Lower leg skin (tissue), 3 donors: ENCODE measurements around the gene TYROBP.

Experiments
- POLR2A ChIP-seq, 2 donors: fragments of 450-650 bp; IDR thresholded peaks; one replicate each; pipeline ENCODE4 v1.6.1; 2016 to 2017; ENCODE audit warnings: antibody characterized with exemption in 2 of 2, mild to moderate bottlenecking in 1 of 2, moderate library complexity in 1 of 2
- TF ChIP-seq, protein P1 (sequence below), 3 donors: fragments of 450-650 bp; IDR thresholded peaks; one replicate each; pipeline ENCODE4 v1.5.1; 2016; ENCODE audit warnings: antibody characterized with exemption in 3 of 3, mild to moderate bottlenecking in 3 of 3, moderate library complexity in 2 of 3

DNA sequence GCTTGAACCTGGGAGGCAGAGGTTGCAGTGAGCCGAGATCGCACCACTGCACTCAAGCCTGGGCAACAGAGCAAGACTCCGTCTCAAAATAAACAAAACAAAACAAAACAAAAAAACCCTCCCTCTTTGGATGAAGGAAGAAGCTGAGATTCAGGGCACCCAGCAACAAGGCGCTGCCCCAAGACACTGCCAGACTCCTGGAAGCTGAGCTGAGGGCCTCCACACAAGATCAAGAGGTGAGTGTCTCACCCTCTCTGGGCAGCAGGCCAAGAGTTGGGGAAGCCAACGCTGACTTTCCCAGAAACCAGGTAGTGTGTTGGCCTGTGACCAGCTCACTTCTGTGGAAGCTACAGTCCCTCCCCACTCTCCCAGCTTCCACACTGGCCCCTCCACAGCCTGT, 3.7 kb upstream of the TYROBP start:
- TF ChIP-seq, protein P1, sequence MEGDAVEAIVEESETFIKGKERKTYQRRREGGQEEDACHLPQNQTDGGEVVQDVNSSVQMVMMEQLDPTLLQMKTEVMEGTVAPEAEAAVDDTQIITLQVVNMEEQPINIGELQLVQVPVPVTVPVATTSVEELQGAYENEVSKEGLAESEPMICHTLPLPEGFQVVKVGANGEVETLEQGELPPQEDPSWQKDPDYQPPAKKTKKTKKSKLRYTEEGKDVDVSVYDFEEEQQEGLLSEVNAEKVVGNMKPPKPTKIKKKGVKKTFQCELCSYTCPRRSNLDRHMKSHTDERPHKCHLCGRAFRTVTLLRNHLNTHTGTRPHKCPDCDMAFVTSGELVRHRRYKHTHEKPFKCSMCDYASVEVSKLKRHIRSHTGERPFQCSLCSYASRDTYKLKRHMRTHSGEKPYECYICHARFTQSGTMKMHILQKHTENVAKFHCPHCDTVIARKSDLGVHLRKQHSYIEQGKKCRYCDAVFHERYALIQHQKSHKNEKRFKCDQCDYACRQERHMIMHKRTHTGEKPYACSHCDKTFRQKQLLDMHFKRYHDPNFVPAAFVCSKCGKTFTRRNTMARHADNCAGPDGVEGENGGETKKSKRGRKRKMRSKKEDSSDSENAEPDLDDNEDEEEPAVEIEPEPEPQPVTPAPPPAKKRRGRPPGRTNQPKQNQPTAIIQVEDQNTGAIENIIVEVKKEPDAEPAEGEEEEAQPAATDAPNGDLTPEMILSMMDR (IDR thresholded peaks at IDR 0.05): no peak
- no peak for TF ChIP-seq POLR2A (IDR thresholded peaks at IDR 0.05)
